GM18520 (cell line): ENCODE data around the gene BEX4.

Source experiments
- ATAC-seq: cut with Tn5 transposase; IDR thresholded peaks from one replicate; pipeline ENCODE4 v1.9.1; 2021; ENCODE audit not compliant: unreplicated experiment

Gene BEX4

DNA sequence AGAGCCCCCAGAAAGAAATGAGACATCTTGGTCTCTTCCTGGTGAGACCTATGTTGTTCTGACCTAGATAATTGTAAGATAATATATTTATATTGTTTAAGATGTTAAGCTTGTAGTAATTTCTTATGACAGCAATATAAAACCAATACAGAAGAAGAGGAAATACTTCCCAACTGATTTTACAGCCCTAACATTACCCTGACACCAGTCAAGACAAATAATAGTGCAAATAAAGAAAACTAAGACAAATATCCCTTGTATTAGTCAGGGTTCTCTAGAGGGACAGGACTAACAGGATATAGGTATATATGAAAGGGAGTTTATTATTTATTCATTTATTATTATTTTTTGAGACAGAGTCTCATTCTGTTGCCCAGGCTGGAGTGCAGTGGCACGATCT is 21.4 kb downstream of the BEX4 start:
- ATAC-seq, result no peak

- no peak for ATAC-seq
These were observed 25.2 kb downstream of the BEX4 start for GRCh38 chrX:103240155-103240554.

DNA sequence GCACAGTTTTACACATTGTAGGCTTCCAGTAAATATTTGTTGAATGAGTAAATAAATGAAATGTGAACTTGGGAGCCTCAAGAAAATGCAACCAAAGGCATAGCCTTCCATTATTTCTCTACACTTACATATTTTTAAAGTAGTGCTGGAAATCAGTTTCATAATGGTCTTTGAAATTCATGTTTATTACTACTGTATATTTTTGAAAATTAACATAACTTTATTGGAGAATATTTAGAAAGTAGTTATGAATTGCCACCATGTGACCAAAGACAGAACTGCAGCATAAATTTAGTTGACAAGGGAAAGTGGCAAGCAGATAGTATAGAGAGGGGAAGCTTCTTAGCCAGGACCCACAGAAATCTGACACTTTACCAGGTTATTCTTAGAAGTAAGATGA is 33.6 kb downstream of the BEX4 start:
- no peak for ATAC-seq

- ATAC-seq, result no peak
These were observed 34.9 kb downstream of the BEX4 start for GRCh38 chrX:103249805-103250204.

DNA sequence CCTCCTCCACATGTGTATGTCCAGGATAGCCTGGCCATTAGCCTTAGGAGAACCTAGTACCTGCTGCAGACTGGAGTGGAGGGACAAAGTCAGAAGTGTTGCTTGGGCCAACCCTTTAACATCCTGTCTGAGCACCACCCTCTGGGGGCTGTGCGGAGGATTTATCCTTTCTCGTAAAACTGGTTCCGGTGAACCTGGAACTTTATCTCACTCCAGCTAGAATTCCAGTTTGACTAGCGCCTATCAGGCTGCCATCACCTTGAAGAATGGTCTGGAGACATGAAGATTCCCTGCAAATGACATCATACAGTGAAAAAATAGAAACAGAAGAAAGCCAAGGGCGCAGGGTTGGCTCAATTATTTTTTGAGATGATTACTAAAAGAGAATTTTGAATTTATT is 36.1 kb downstream of the BEX4 start:
- no peak for ATAC-seq

DNA sequence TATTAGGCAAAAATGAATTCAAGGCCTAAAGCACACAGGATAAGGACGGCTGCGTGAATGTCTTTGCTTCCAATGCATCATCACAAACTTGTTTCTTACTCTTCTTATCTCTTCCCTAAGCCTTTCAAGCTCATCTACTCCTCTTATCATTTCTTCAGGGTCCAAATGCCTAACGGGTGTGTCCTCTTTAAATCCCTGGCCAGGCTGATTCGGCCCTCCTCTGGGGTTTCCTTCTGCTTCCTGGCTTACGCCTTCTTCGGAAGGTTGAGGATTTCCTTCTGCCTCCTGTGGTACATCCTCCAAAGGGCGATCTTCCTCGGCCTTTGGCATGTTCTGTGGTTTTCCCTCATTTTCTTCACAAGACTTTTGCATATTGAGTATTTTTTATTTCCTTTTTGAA is 38.7 kb downstream of the BEX4 start:
- no peak for ATAC-seq

DNA sequence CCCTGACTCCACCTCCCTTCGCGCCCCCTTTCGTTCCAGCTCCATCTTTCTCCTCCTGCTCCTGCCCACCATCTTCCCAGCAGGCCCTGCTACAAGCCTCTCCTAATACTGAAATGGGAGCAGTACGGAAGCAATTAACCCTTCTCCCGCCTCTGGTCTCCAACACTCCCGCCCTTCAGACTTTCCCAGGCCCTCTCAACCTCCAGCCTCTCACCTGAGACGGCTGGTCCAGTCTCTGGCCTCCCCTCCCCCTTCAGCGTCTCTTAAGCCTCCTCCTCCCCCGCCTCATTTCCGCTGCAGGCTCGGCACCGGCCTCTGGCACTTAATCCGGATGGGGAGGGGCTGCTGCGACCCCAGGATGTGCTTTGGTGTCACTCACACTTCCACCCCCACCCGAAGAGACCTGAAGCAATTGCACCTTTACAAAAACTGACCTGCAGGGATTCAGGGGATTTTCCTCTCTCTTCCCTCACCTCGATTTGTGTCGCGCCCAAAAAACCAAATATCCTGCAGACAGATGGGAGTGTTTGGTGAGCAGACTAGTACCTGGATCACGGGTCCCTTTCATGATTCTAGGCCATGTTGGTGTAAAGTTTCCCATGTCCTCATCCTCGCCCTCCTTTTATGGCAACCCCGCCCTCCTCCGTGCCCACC is 39.4 kb downstream of the BEX4 start:
- ATAC-seq, result no peak

DNA sequence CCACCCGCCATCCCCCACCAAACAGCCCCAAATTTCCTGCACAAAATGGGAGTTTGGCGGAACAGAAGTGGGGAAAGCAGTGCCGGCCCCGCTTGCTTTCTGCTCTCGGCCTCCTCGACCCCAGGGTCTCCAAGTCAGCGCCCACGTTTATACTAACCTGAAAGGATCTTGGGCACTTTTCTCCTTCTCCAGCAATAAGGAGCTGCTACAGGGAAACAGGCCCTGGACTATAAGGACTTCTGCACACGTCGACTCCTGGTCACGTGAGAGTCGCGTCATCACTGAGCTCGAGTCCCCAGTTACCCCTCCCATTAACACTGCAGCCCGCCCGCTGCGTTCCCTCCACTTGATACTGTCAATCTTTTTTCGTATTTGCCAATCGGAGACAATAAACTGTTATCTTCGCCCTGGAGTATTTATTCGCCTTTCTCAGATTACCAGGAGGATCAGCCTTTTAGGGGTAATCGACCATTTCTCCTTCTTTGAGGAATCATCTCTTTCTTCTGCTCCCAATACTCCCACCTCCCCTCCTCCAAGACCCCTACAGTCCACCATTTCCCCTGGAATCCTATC is 40.1 kb downstream of the BEX4 start, which contains the start of gene TCEAL8:
TCEAL8 (minus strand) TSS at position 235 of the 573 bp plus-strand sequence. CDS start 1,176 bp downstream, outside the sequence.
- ATAC-seq, result peak; percentile 89

DNA sequence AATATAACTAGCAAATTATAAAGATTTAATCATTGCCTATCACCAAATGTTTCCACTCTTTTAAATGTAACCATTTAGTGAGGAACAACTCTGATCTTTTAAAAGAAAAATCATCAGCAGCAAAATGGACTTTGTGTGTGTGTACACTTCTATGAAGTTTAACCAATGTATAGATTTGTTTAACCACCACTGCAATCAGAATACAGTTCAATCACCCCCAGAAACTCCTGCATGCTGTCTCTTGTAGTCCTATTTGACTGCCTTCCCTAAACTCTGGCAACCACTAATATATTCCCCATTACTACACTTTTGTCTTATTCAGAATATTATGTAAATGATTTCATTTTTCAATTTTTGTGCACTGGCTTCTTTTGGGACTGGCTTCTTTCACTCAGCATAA is 41.7 kb downstream of the BEX4 start:
- ATAC-seq, result no peak

DNA sequence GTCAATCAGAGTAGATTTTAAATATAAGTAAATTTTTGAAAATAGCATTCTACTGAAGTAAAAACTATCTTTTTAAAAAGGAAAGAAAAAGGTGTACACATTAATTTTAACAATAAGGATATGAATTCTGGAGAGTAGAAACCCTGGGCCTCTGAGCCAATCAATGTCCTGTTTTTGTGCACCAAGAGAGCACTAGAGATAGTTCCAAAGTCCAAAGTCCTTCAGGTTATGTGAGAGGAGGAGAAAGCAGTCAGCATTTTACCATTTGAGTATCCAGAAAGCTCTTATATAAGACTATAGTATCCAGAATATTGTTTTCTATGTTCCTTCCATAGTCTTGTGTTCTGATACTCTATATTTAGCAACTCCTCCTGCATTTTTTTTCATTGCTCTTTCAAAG is 43.4 kb downstream of the BEX4 start:
- no peak for ATAC-seq
